CD4-positive, alpha-beta memory T cell (primary cell): ENCODE results near the gene MLEC. TPM values are rescaled to one million over a fixed set of nuclear protein-coding genes. Genes with fewer than 3 reads are reported as not detected.
"Not testable (repeated sequence)": the region's sequence is repeated elsewhere in the genome, so short reads cannot be mapped to it uniquely, and the experiment has no call there.

ENCODE experiments used
- CTCF ChIA-PET: fragments of 350-600 bp; sonication (Branson Sonifier 250); formaldehyde crosslinking; loops from one replicate; lab custom pipeline; 2021; ENCODE audit warnings: inconsistent platforms; ENCODE audit not compliant: partially characterized antibody; lab: Charles Lee
- POLR2A ChIA-PET: fragments of 350-600 bp; sonication (Branson Sonifier 250); formaldehyde crosslinking; loops from one replicate; lab custom pipeline; 2021; ENCODE audit not compliant: partially characterized antibody; lab: Charles Lee
- DNase-seq, 5 donors: peaks; one replicate each; pipeline versions ENCODE4 v3.0.0 to v3.0.0-alpha.2; 2020 to 2022; ENCODE audit warnings: mixed read lengths in 1 of 5
- H3K27ac ChIP-seq: one replicate; pipeline ENCODE4 v1.7.0; 2013; ENCODE audit warnings: low read depth, low read length
- H3K27me3 ChIP-seq: 2 replicates; pipeline ENCODE4 v1.7.0; 2013; ENCODE audit warnings: mild to moderate bottlenecking, low read length, moderate library complexity; ENCODE audit not compliant: insufficient read depth
- H3K36me3 ChIP-seq: 2 replicates; pipeline ENCODE4 v1.7.0; 2013; ENCODE audit warnings: mild to moderate bottlenecking, low read length, moderate library complexity; ENCODE audit not compliant: insufficient read depth
- H3K4me1 ChIP-seq: 2 replicates; pipeline ENCODE4 v1.7.0; 2013; ENCODE audit warnings: mild to moderate bottlenecking, low read length, moderate library complexity; ENCODE audit not compliant: insufficient read depth
- H3K4me3 ChIP-seq, 2 donors: one replicate each; pipeline ENCODE4 v1.7.0; 2013; ENCODE audit warnings: low read length in 2 of 2, mild to moderate bottlenecking in 1 of 2
- H3K9me3 ChIP-seq, 2 donors: one replicate each; pipeline ENCODE4 v1.7.0; 2013; ENCODE audit warnings: low read length in 2 of 2, control low read depth in 1 of 2; ENCODE audit not compliant: control insufficient read depth in 1 of 2
- H3K27ac Mint-ChIP-seq, 7 donors: one replicate each; pipeline ENCODE4 v1.8.0; 2020 to 2021; ENCODE audit warnings: mixed read lengths in 7 of 7, mild to moderate bottlenecking in 6 of 7, inconsistent platforms in 3 of 7, moderate library complexity in 3 of 7
- H3K27me3 Mint-ChIP-seq, 2 donors: one replicate each; pipeline ENCODE4 v1.8.0; 2020 to 2021; ENCODE audit warnings: mixed read lengths in 2 of 2
- H3K36me3 Mint-ChIP-seq, 2 donors: one replicate each; pipeline ENCODE4 v1.8.0; 2020 to 2021; ENCODE audit warnings: mixed read lengths in 2 of 2, inconsistent platforms in 1 of 2, mild to moderate bottlenecking in 1 of 2
- H3K4me1 Mint-ChIP-seq, 4 donors: one replicate each; pipeline ENCODE4 v1.8.0; 2020 to 2021; ENCODE audit warnings: mixed read lengths in 4 of 4, mild to moderate bottlenecking in 1 of 4
- H3K4me3 Mint-ChIP-seq, 8 donors: one replicate each; pipeline ENCODE4 v1.8.0; 2020 to 2021; ENCODE audit warnings: mixed read lengths in 8 of 8, mild to moderate bottlenecking in 7 of 8, moderate library complexity in 6 of 8, inconsistent platforms in 3 of 8
- H3K9me3 Mint-ChIP-seq, 8 donors: one replicate each; pipeline ENCODE4 v1.8.0; 2020 to 2021; ENCODE audit warnings: mixed read lengths in 8 of 8, mild to moderate bottlenecking in 5 of 8, inconsistent platforms in 3 of 8, moderate library complexity in 1 of 8
- intact Hi-C: fragments of 100-400 bp; cut with micrococcal nuclease; formaldehyde crosslinking; loops from one replicate; pipeline ENCODE4 v1.15.1; 2023
- polyA plus RNA-seq, 2 donors: library from polyadenylated mRNA; unstranded; fragments of 300-500 nt; fragmentation: Illumina TruSeq; gene quantifications; one replicate each; pipeline ENCODE4 v1.2.3, GENCODE V29; 2021
- total RNA-seq, 2 experiments: library from RNA; stranded (reverse); gene quantifications; one replicate each; pipeline ENCODE4 v1.2.3, GENCODE V29; 2021

MLEC gene
- total and polyA plus RNA-seq, 4 experiments from 2014 or later = 38.9 to 88.9 (median 68.3) TPM

DNA sequence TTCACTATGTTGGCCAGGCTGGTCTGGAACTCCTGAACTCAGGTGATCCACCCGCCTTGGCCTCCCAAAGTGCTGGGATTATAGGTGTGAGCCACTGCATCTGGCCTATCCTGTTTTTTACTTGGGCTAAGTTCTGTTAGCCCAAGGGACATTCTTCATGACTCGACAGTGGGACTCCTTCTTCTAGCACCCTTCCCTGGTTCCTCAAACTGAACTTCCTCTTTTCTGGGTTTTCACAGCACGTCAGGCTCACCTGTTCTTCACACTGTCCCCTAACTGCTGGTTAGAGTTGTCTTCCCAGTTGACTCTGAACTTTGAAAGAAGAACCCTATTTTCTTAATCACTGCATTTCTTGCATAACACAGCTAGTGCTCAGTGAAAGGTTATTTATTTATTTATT, 24.1 kb upstream of the MLEC start:
- H3K4me3 Mint-ChIP-seq = no peak overlapping the region
- no peak for DNase-seq
- H3K9me3 ChIP-seq = no peaks in the 10 kb centered on the region
- intact Hi-C loops = no loop called here
- H3K4me1 Mint-ChIP-seq = no peaks in the 10 kb centered on the region
- H3K4me1 ChIP-seq = no peaks in the 10 kb centered on the region
- ChIA-PET POLR2A (no interaction called here), CTCF (interaction anchor here (1.2 kb wide), 2 partner anchors 11 to 13 kb away, joined by 3 read pairs; no protein-coding TSS in a partner anchor)
- no peaks in the 10 kb centered on the region for H3K36me3 Mint-ChIP-seq
- H3K4me3 ChIP-seq = no peak overlapping the region
- no peaks in the 10 kb centered on the region for H3K27me3 ChIP-seq
- no peaks in the 10 kb centered on the region for H3K36me3 ChIP-seq
- H3K27me3 Mint-ChIP-seq = peaks cover 0 to 2% of the 10 kb centered on the region in 2 donors
- no peak overlapping the region for H3K27ac Mint-ChIP-seq
- no peak overlapping the region for H3K27ac ChIP-seq
- H3K9me3 Mint-ChIP-seq = no peaks in the 10 kb centered on the region

DNA sequence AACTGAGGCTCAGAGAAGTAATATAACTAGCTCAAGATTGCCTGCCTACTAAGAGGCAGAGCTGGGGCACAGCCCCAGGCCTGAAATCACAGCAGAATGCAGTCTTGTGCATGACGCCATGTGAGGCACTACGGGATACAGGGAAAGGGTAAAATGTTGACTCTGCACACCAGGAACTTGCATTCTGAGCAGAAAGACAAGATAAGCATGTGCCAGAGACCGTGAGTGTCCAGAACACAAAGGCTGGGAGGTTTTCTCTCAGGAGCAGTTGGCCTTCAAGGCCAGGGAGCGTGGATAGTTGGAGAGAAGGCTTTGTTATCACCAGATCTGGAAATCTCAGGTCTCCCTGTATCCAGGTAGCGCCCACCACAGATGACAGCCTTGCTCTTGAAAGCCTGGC, 23.2 kb upstream of the MLEC start:
- Histone ChIP-seq H3K4me1 (no peaks in the 10 kb centered on the region), H3K27ac (no peak overlapping the region), H3K36me3 (no peaks in the 10 kb centered on the region), H3K9me3 (no peaks in the 10 kb centered on the region), H3K4me3 (no peak overlapping the region), H3K27me3 (no peaks in the 10 kb centered on the region)
- CTCF ChIA-PET = interaction anchor here (1.2 to 1.7 kb wide), 4 partner anchors 12 to 16 kb away, joined by 3 to 8 read pairs (median 4); no protein-coding TSS in a partner anchor
- POLR2A ChIA-PET = no interaction called here
- H3K36me3 Mint-ChIP-seq = no peaks in the 10 kb centered on the region
- no peak overlapping the region for H3K27ac Mint-ChIP-seq
- intact Hi-C loops = no loop called here
- no peaks in the 10 kb centered on the region for H3K9me3 Mint-ChIP-seq
- peaks cover 0 to 1% (median 0%) of the 10 kb centered on the region in 4 donors for H3K4me1 Mint-ChIP-seq
- DNase-seq = no peak
- no peak overlapping the region for H3K4me3 Mint-ChIP-seq
- H3K27me3 Mint-ChIP-seq = peaks cover 0 to 2% of the 10 kb centered on the region in 2 donors

DNA sequence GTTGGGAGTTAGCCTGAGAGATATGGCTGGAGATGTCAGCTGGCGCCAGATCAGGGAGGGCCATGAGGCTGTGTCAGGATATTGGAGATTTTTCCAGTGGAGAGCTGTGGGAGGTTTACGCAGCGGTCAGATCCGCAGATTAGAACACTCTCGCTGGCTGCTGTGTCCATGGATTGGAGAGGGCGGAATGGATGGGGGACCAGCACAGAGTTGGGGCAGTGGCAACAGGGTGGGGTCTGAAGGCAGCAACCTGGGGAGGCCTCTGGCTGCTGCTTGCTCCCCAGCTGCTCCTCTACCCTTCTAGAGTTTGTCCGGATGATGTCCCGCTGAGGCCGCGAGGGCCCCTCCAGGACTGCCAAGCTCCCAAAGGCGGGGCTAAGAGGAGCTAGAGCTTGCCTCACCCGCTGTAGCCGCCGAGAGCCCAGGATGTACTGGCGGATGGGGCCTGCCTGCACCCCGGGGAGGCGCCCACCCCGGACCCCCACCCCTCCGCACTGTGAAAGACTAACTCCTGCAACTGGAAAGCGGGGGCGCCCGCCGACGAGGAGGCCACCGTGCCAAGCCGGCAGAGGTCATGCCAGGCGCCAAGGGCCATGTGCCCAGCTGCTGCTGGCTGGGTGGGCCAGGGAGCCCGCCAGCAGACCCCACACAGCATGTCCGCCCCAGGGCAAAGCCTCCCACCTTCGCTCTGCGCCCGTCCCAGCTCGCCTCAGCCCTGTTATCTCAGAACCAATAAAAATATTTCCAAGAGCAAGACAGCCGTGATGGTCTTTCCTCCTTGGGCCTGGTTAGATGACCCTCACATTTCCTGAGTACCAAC, 20.2 kb upstream of the MLEC start:
- intact Hi-C loops = no loop called here
- H3K36me3 Mint-ChIP-seq = no peaks in the 10 kb centered on the region
- no peak overlapping the region for H3K4me3 Mint-ChIP-seq
- no peak overlapping the region for H3K27ac ChIP-seq
- no peak for DNase-seq
- no peaks in the 10 kb centered on the region for H3K36me3 ChIP-seq
- H3K4me1 ChIP-seq = no peaks in the 10 kb centered on the region
- H3K4me1 Mint-ChIP-seq = peaks cover 0 to 1% (median 0%) of the 10 kb centered on the region in 4 donors
- H3K27ac Mint-ChIP-seq = no peak overlapping the region
- CTCF ChIA-PET = interaction anchor here (1.2 kb wide), 1 partner anchor 17 kb away, joined by 4 read pairs; no protein-coding TSS in a partner anchor
- H3K9me3 Mint-ChIP-seq = no peaks in the 10 kb centered on the region
- H3K9me3 ChIP-seq = no peaks in the 10 kb centered on the region
- peaks cover 0 to 1% of the 10 kb centered on the region in 2 donors for H3K27me3 Mint-ChIP-seq
- no peaks in the 10 kb centered on the region for H3K27me3 ChIP-seq
- POLR2A ChIA-PET = interaction anchor here (0.6 kb wide), 1 partner anchor 125 kb away, joined by 3 read pairs; no protein-coding TSS in a partner anchor
- H3K4me3 ChIP-seq = no peak overlapping the region

DNA sequence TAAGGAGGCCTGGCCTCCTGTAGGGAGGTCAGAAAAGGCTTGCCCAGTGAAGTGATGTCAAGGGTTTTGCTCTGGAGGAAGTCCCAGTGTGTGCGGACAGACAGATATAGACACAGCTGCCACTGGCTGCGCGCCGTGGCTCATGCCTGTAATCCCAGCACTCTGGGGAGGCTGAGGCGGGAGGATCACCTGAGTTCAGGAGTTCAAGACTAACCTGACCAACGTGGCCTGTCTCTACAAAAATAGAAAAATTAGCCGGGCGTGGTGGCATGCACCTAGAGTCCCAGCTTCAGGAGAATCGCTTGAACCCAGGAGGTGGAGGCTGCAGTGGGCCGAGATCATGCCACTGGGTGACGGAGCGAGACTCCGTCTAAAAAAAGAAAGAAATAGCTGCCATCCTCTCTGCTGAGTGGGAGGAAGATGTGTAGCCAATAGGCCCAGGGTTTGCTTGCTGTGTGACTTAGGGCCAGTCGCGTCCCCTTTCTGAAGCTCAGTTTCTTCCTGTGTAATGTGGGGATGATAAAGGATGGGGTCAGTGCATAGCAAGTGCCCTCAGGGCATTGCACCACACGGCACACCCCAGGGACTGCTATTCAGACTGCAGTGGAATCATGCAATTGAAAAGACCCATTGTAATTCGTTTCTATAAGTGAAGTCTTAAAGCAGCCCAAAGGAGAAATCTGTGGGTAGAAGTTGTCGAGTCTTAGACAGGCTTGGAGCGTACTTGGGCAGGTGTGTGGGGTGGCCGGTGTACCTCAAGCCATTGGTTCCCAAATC, 18.7 kb upstream of the MLEC start:
- H3K9me3 ChIP-seq = no peaks in the 10 kb centered on the region
- no peaks in the 10 kb centered on the region for H3K9me3 Mint-ChIP-seq

DNA sequence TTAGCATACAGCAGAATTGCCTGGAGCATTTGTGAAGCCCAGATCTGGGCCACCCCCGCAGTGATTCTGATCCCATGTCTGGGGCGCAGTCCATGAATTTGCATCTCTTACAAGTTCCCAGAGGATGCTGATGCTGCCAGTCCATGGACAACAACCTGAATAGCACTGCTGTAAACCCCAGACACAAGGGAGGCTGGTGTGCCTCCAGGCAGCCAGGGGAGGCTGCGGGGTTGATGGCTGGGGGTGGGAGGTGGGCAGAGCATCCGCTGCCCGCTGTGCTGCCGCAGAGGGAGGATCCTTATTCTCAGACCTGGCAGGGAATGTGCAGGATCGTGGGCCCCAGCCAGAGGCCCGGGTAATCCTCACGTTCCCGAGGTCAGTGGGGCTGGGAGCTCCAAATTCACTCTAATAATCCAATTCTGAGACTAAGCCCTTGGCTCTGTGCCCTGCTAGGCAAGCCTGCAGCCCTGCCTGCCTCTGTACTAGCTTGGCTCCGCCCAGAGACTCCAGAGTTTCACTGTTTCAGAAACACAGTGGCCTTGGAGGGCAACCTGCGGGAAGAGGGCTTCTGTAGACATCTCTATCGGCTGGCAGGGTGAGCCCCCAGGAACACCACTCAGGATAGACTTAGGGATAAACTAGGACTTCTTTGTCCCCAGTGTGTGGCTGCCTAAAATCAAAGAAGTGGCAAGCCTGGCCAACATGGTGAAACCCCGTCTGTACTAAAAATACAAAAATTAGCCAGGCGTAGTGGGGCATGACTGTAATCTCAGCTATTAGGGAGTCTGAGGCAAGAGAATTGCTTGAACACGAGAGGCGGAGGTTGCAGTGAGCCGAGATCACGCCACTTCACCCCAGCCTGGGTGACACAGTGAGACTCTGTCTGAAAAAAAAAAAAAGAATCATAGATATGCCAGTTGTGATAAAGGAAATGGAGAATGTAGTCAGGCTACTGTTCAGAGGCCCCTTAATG, 17.8 kb upstream of the MLEC start:
- peaks cover 0 to 1% (median 0%) of the 10 kb centered on the region in 4 donors for H3K4me1 Mint-ChIP-seq
- POLR2A ChIA-PET = no interaction called here
- no peaks in the 10 kb centered on the region for H3K9me3 ChIP-seq
- H3K27me3 Mint-ChIP-seq = peaks cover 0 to 1% of the 10 kb centered on the region in 2 donors
- H3K36me3 Mint-ChIP-seq = no peaks in the 10 kb centered on the region
- H3K27ac Mint-ChIP-seq = no peak overlapping the region
- no peaks in the 10 kb centered on the region for H3K36me3 ChIP-seq
- H3K4me3 Mint-ChIP-seq = no peak overlapping the region
- no peak overlapping the region for H3K27ac ChIP-seq
- intact Hi-C loops = no loop called here
- no peak for DNase-seq
- no peaks in the 10 kb centered on the region for H3K4me1 ChIP-seq
- H3K27me3 ChIP-seq = no peaks in the 10 kb centered on the region
- CTCF ChIA-PET = interaction anchor here (1.1 to 1.5 kb wide), 2 partner anchors 21 to 23 kb away, joined by 3 to 5 read pairs; no protein-coding TSS in a partner anchor
- no peaks in the 10 kb centered on the region for H3K9me3 Mint-ChIP-seq
- H3K4me3 ChIP-seq = no peak overlapping the region

More for the DNA sequence above, 18.7 kb upstream of the MLEC start:
- no peaks in the 10 kb centered on the region for H3K4me1 ChIP-seq
- CTCF ChIA-PET = interaction anchor here (1.1 to 1.5 kb wide), 2 partner anchors 20 to 23 kb away, joined by 3 to 5 read pairs; no protein-coding TSS in a partner anchor
- no peak overlapping the region for H3K27ac ChIP-seq
- DNase-seq = no peak
- Mint-ChIP-seq H3K4me1 (peaks cover 0 to 1% (median 0%) of the 10 kb centered on the region in 4 donors), H3K36me3 (no peaks in the 10 kb centered on the region), H3K27ac (no peak overlapping the region), H3K4me3 (no peak overlapping the region), H3K27me3 (peaks cover 0 to 1% of the 10 kb centered on the region in 2 donors)
- intact Hi-C loops = no loop called here
- POLR2A ChIA-PET = no interaction called here
- H3K4me3 ChIP-seq = no peak overlapping the region
- no peaks in the 10 kb centered on the region for H3K36me3 ChIP-seq
- no peaks in the 10 kb centered on the region for H3K27me3 ChIP-seq

DNA sequence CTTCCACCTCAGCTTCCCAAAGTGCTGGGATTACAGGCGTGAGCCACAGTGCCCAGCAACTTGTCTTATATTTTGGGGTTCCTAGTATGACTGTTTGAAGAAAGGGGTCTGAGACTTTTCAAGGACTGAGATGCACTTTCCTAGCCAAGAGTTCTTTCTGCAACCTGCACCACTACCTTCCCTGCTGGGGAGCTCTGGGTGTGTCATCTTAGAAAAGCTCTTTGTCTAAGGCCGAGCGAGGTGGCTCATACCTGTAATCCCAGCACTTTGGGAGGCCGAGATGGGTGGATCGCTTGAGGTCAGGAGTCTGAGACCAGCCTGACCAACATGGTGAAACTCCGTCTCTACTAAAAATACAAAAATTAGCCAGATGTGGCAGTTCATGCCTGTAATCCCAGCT, 16.7 kb upstream of the MLEC start:
- DNase-seq, H3K4me1 Mint-ChIP-seq, H3K27me3 Mint-ChIP-seq, H3K27ac ChIP-seq, H3K36me3 Mint-ChIP-seq, H3K4me3 Mint-ChIP-seq, POLR2A ChIA-PET, H3K4me1 ChIP-seq, intact Hi-C loops, H3K9me3 Mint-ChIP-seq, H3K27me3 ChIP-seq, H3K36me3 ChIP-seq, H3K27ac Mint-ChIP-seq, H3K9me3 ChIP-seq, H3K4me3 ChIP-seq: not testable (repeated sequence)
- CTCF ChIA-PET = interaction anchor here (1.1 kb wide), 1 partner anchor 21 kb away, joined by 6 read pairs; no protein-coding TSS in a partner anchor
